HG03439 (cell line): ENCODE measurements around the gene CAMK2G.
A peak's percentile ranks its signal among the peaks of the same experiment; 100 is the strongest.

Experiments used
- ATAC-seq: cut with Tn5 transposase; IDR thresholded peaks from one replicate; pipeline ENCODE4 v1.9.1; 2021; ENCODE audit warnings: mild to moderate bottlenecking, moderate library complexity; ENCODE audit not compliant: unreplicated experiment

Gene CAMK2G

DNA sequence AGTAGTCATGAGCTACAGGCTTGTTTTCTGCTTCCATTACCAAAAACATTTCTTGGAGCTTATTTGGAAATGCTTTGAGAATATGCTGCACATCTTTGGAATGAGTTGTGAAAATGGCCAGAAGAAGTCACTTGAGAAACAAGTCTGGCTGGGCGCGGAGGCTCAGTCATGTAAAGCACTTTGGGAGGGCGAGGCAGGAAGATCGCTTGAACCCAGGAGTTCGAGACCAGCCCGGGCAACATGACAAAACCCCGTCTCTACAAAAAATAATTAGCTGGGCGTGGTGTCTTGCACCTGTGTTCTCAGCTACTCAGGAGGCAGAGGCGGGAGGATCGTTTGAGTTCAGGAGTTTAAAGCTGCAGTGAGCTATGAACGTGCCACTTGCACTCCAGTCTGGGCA lies 93.4 kb downstream of the CAMK2G start:
- ATAC-seq: no peak

DNA sequence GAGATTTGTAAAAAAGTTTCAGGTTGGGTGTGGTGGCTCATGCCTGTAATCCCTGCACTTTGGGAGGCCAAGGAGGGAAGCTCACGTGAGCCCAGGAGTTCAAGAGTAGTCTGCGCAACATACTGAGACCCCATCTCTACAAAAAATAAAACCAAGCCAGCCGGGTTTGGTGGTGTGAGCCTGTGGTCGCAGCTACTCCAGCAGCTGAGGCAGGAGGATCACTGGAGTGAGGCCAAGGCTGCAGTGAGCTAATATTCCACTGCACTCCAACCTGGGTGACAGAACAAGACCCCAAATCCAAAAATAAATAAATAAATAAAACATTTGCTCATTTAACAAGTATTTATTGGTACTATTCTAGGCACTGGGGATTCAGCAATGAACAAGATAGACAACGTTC lies 94.1 kb downstream of the CAMK2G start:
- no peak for ATAC-seq

GRCh38 chr10:73779539-73780197 lies 94.7 kb downstream of the CAMK2G start:
- no peak for ATAC-seq

GRCh38 chr10:73779018-73779417 lies 95.3 kb downstream of the CAMK2G start:
- no peak for ATAC-seq

DNA sequence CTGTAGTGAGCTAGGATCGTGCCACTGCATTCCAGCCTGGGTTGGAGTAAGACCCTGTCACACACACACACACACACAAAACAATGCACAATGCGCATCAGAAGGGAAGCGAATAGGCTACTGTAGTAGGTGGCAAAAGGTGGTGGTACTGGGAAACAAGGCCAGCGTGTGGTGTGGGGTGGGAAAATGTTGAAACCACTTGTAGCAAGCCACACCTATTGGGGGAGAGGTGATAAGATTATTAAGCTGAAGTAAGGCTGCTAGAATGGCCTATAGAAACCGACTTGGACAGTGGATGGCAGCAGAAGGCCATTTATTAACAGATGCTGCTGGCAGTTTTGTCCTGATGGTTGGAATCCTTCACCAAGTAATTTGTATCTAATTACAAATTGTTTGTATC lies 99.7 kb downstream of the CAMK2G start:
- ATAC-seq: no peak

DNA sequence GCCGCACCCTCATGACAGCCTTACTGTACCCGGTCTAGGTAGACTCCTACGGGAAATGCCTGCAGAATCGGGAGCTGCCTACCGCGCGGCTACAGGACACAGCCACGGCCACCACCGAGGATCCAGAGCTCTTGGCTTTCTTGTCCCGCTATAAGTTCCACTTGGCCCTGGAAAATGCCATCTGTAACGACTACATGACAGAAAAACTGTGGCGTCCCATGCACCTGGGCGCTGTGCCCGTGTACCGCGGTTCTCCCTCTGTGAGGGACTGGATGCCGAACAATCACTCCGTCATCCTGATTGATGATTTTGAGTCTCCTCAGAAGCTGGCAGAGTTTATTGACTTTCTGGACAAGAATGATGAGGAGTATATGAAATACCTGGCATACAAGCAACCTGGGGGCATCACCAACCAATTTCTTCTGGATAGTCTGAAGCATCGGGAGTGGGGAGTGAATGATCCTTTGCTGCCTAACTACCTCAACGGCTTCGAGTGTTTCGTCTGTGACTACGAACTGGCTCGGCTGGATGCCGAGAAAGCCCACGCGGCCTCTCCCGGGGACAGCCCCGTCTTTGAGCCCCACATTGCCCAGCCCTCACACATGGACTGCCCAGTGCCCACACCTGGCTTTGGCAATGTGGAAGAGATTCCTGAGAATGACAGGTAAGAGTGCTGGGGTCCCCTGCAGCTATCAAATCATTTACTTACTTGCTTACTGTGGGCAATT lies 101.0 kb downstream of the CAMK2G start:
- ATAC-seq: no peak

GRCh38 chr10:73772281-73773151 lies 101.8 kb downstream of the CAMK2G start:
- peak; percentile 61 for ATAC-seq

GRCh38 chr10:73771722-73772280 lies 102.6 kb downstream of the CAMK2G start:
- ATAC-seq: peak; percentile 13

DNA sequence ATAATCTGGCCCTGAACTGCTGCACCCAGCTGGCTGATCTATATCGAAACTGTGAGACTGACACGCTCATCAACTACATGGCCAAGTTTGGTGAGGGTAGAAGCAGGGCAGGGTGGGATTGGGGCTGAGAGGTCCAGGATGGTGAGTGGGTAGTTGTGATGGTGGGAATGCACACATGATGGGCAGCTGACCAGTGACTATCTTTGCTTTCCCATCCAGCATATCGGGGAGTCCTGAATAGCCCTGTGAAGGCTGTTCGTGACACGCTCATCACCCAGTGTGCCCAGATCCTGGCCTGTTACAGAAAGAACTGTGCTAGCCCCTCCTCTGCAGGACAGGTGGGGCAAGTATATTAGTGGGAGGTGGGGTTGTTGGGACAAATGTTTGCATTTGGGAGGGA lies 105.0 kb downstream of the CAMK2G start:
- ATAC-seq: no peak

DNA sequence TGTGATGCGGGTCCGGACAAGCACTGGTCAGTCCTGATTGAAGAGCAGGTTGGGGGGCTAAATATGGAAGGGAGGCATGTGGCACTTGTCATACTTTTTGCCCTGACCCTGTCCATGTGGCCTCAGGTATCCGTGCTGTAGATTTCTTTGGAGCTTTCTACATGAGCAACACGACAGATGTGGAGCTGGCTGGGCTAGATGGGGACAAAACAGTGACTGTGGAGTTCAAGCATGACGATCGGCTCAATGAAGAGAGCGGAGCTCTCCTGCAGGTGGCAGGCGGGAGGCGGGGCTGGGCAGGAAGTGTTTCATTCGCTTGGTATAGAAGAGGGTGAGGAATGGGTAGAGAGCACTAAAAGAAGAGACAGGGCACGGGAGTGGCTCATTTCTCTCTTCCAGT lies 105.5 kb downstream of the CAMK2G start:
- ATAC-seq: no peak

DNA sequence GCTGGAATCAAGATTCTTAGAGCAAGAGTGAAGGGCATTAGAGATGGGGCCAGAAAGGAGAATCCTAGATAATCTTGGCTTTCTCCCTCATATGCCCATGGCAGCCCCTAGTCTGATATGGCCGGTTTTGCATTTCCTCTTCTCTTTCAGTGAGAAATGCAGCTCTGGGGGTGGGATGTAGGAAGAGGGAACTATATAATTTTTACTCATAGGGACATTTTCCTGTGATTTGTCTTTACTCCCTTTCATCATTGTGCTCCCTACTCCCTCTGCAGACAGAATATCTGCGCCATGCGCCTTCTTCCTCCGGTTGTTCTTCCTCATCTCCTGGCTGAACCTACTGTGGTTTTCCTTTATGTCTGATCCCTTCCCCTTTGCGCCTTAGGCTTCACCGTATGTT lies 109.3 kb downstream of the CAMK2G start:
- no peak for ATAC-seq

GRCh38 chr10:73763343-73763742 lies 111.0 kb downstream of the CAMK2G start:
- no peak for ATAC-seq

- ATAC-seq: no peak
These were observed 111.4 kb downstream of the CAMK2G start for GRCh38 chr10:73762915-73763314.
